ENCODE measurements around the gene PALM.

- TF ChIP-seq POLR2AphosphoS5 (IDR thresholded peaks at IDR 0.05), result no peak
- TF ChIP-seq EZH2 (IDR thresholded peaks at IDR 0.05; ENCODE audit: borderline replicate concordance, insufficient read depth, low read length, poor library complexity, severe bottlenecking), result no peak
- TF ChIP-seq CTCF (IDR thresholded peaks at IDR 0.05; ENCODE audit: poor library complexity, severe bottlenecking), result no peak
- peak; percentile 63 for TF ChIP-seq EP300 (conservative IDR thresholded peaks at IDR 0.05; ENCODE audit: poor library complexity, severe bottlenecking)
- TF ChIP-seq TAF1 (IDR thresholded peaks at IDR 0.05; ENCODE audit: low read depth), result no peak
- TF ChIP-seq RAD21 (conservative IDR thresholded peaks at IDR 0.05), result no peak
Observed at GRCh38 chr19:679418-680286, 29.1 kb upstream of the PALM start.
